CD14-positive monocyte (primary cell): ENCODE measurements around the gene IMPDH1. TPM values are rescaled to one million over a fixed set of nuclear protein-coding genes. Genes with fewer than 3 reads are reported as not detected.

Source experiments
- DNase-seq, 3 donors: peaks; one replicate each; pipeline ENCODE4 v3.0.0-alpha.2; 2011 to 2022
- H2AFZ ChIP-seq: 2 replicates; pipeline ENCODE4 v1.6.0; 2012; ENCODE audit warnings: mild to moderate bottlenecking, low read depth, low read length, inconsistent platforms; ENCODE audit not compliant: insufficient read depth, poor library complexity, severe bottlenecking
- H3K27ac ChIP-seq, 2 donors: 1 replicate in 1 of 2; 2 replicates in 1 of 2; pipeline ENCODE4 v1.5.1; 2012 to 2013; ENCODE audit warnings: low read length in 2 of 2, control low read depth in 1 of 2, inconsistent platforms in 1 of 2, low read depth in 1 of 2, mild to moderate bottlenecking in 1 of 2
- H3K27me3 ChIP-seq, 2 donors: one replicate each; pipeline versions ENCODE4 v1.6.0 to v1.6.1; 2011 to 2013; ENCODE audit warnings: low read length in 2 of 2; ENCODE audit not compliant: control insufficient read depth in 2 of 2, insufficient read depth in 2 of 2
- H3K36me3 ChIP-seq, 2 donors: replicated peaks in 1 of 2; 1 replicate in 1 of 2; 2 replicates in 1 of 2; pipeline versions ENCODE4 v1.5.1 to v1.6.1; 2012 to 2013; ENCODE audit warnings: low read length in 2 of 2, control low read depth in 1 of 2, inconsistent platforms in 1 of 2, mild to moderate bottlenecking in 1 of 2; ENCODE audit not compliant: insufficient read depth in 2 of 2, control insufficient read depth in 1 of 2
- H3K4me1 ChIP-seq, 2 donors: 1 replicate in 1 of 2; 2 replicates in 1 of 2; pipeline versions ENCODE4 v1.5.1 to v1.6.1; 2012 to 2013; ENCODE audit warnings: low read length in 2 of 2, control low read depth in 1 of 2, inconsistent platforms in 1 of 2, mild to moderate bottlenecking in 1 of 2, moderate library complexity in 1 of 2; ENCODE audit not compliant: insufficient read depth in 2 of 2, control insufficient read depth in 1 of 2
- H3K4me2 ChIP-seq: replicated peaks from 2 replicates; pipeline ENCODE3; 2012; ENCODE audit warnings: low read length, moderate library complexity, mild to moderate bottlenecking; ENCODE audit not compliant: poor library complexity, severe bottlenecking; ENCODE audit errors: extremely low read depth
- H3K4me3 ChIP-seq, 3 experiments: fragments of 200-600 bp in 1 of 3; sonication (generic) in 1 of 3; replicated peaks in 1 of 3; 1 replicate in 2 of 3; 2 replicates in 1 of 3; pipeline ENCODE4 v1.5.1; 2011 to 2013; ENCODE audit warnings: low read length in 3 of 3, mild to moderate bottlenecking in 3 of 3, control low read depth in 2 of 3, low read depth in 2 of 3, inconsistent platforms in 1 of 3, moderate library complexity in 1 of 3
- H3K79me2 ChIP-seq: 2 replicates; pipeline ENCODE4 v1.6.0; 2012; ENCODE audit warnings: mild to moderate bottlenecking, control low read depth, inconsistent platforms, low read length, moderate library complexity; ENCODE audit not compliant: insufficient read depth
- H3K9ac ChIP-seq: 2 replicates; pipeline ENCODE4 v1.6.0; 2017; ENCODE audit warnings: low read length, mild to moderate bottlenecking; ENCODE audit not compliant: insufficient read depth, poor library complexity, severe bottlenecking
- H3K9me3 ChIP-seq, 2 donors: replicated peaks in 1 of 2; 1 replicate in 1 of 2; 2 replicates in 1 of 2; pipeline versions ENCODE4 v1.5.1 to v1.6.1; 2012 to 2013; ENCODE audit warnings: low read length in 2 of 2, control low read depth in 1 of 2; ENCODE audit not compliant: control insufficient read depth in 1 of 2, insufficient read depth in 1 of 2
- H4K20me1 ChIP-seq: 2 replicates; pipeline ENCODE4 v1.6.0; 2012; ENCODE audit warnings: mild to moderate bottlenecking, low read length, control low read depth, moderate library complexity; ENCODE audit not compliant: insufficient read depth
- H3K27ac Mint-ChIP-seq, 7 donors: one replicate each; pipeline ENCODE4 v1.8.0; 2020; ENCODE audit warnings: mild to moderate bottlenecking in 7 of 7, mixed read lengths in 7 of 7, moderate library complexity in 6 of 7, inconsistent platforms in 2 of 7
- H3K27me3 Mint-ChIP-seq, 3 donors: one replicate each; pipeline ENCODE4 v1.8.0; 2021 to 2022; ENCODE audit warnings: low read depth in 3 of 3, mild to moderate bottlenecking in 3 of 3, mixed read lengths in 3 of 3, moderate library complexity in 3 of 3, inconsistent platforms in 1 of 3
- H3K36me3 Mint-ChIP-seq, 2 donors: one replicate each; pipeline ENCODE4 v1.8.0; 2020; ENCODE audit warnings: mixed read lengths in 2 of 2, inconsistent platforms in 1 of 2, mild to moderate bottlenecking in 1 of 2
- H3K4me1 Mint-ChIP-seq: one replicate; pipeline ENCODE4 v1.8.0; 2020; ENCODE audit warnings: mild to moderate bottlenecking, mixed read lengths
- H3K4me3 Mint-ChIP-seq, 2 donors: one replicate each; pipeline ENCODE4 v1.8.0; 2020; ENCODE audit warnings: mild to moderate bottlenecking in 2 of 2, mixed read lengths in 2 of 2, moderate library complexity in 1 of 2
- H3K9me3 Mint-ChIP-seq, 7 donors: one replicate each; pipeline ENCODE4 v1.8.0; 2020 to 2022; ENCODE audit warnings: mixed read lengths in 7 of 7, mild to moderate bottlenecking in 6 of 7, moderate library complexity in 6 of 7, inconsistent platforms in 2 of 7
- WGBS: methylation state at CpG from one replicate; pipeline ENCODE4 v1.1.5; 2013; ENCODE audit warnings: missing lambda C conversion rate; ENCODE audit not compliant: insufficient coverage; 5-methylcytosine and 5-hydroxymethylcytosine counted together
- intact Hi-C, 2 donors: fragments of 100-400 bp; cut with micrococcal nuclease; formaldehyde crosslinking; loops; one replicate each; pipeline versions ENCODE4 v1.15.0 to v1.15.1; 2023
- polyA plus RNA-seq, 3 donors: library from polyadenylated mRNA; depleted of rRNA in 1 of 3; unstranded in 2 of 3; stranded (reverse) in 1 of 3; fragments of 300-500 nt in 2 of 3; fragments of >200 nt in 1 of 3; fragmentation: Illumina TruSeq in 2 of 3; gene quantifications; 1 replicate in 2 of 3; 2 replicates in 1 of 3; pipeline ENCODE4 v1.2.3, GENCODE V29; 2012 to 2021
- TF ChIP-seq, protein P1 (sequence below): fragments of 200-600 bp; IDR thresholded peaks from one replicate; pipeline ENCODE4 v1.8.0; 2022; ENCODE audit warnings: antibody characterized with exemption, mild to moderate bottlenecking

IMPDH1 gene
- polyA plus RNA-seq, 3 donors, result 110 to 259 (median 152) TPM

DNA sequence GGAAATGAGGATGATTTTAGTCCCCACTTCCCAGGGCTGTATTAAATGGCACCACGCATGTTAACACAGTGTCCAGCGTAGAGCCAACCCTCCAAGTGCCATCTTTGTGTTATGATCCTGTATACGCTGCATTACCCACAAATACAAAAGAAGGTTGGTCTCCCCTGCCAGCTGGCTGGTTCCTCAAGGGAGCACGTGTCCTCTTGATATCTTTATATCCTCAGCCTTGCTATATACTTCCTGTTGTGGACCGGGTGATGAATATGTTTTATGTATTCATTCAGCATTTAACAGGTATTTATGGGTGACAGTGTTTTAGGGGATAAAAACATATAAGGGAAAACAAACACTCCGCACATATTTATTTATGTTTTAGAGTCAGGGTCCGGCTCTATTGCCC lies 25.1 kb downstream of the IMPDH1 start:
- no peak overlapping the region for H3K4me3 ChIP-seq
- H3K9ac ChIP-seq, result no peak overlapping the region
- H3K36me3 ChIP-seq, result no peaks in the 10 kb centered on the region
- H4K20me1 ChIP-seq, result no peaks in the 10 kb centered on the region
- no peaks in the 10 kb centered on the region for H3K9me3 ChIP-seq
- peaks cover 27% of the 10 kb centered on the region for H3K4me1 Mint-ChIP-seq
- TF ChIP-seq, protein P1, sequence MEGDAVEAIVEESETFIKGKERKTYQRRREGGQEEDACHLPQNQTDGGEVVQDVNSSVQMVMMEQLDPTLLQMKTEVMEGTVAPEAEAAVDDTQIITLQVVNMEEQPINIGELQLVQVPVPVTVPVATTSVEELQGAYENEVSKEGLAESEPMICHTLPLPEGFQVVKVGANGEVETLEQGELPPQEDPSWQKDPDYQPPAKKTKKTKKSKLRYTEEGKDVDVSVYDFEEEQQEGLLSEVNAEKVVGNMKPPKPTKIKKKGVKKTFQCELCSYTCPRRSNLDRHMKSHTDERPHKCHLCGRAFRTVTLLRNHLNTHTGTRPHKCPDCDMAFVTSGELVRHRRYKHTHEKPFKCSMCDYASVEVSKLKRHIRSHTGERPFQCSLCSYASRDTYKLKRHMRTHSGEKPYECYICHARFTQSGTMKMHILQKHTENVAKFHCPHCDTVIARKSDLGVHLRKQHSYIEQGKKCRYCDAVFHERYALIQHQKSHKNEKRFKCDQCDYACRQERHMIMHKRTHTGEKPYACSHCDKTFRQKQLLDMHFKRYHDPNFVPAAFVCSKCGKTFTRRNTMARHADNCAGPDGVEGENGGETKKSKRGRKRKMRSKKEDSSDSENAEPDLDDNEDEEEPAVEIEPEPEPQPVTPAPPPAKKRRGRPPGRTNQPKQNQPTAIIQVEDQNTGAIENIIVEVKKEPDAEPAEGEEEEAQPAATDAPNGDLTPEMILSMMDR, result no peak
- H3K27ac ChIP-seq, result no peak overlapping the region
- H3K79me2 ChIP-seq, result no peaks in the 10 kb centered on the region
- 100% methylated on average over 1 of the region's 7 CpGs for WGBS
- no peak overlapping the region for H3K4me2 ChIP-seq
- intact Hi-C loops, result loop anchor here in 1 of 2 donors (5.0 kb wide), 1 partner anchor 677 kb away; no protein-coding TSS in a partner anchor
- peaks cover 8 to 15% (median 11%) of the 10 kb centered on the region in 3 donors for H3K27me3 Mint-ChIP-seq
- no peak overlapping the region for H2AFZ ChIP-seq
- H3K27me3 ChIP-seq, result no peaks in the 10 kb centered on the region
- H3K9me3 Mint-ChIP-seq, result peaks cover 0 to 3% (median 0%) of the 10 kb centered on the region in 7 donors
- peak overlapping the region in 1 of 7 donors; percentile 15 for H3K27ac Mint-ChIP-seq
- H3K36me3 Mint-ChIP-seq, result no peaks in the 10 kb centered on the region
- no peak for DNase-seq
- peaks cover 15 to 17% of the 10 kb centered on the region in 2 donors for H3K4me1 ChIP-seq
- H3K4me3 Mint-ChIP-seq, result no peak overlapping the region

DNA sequence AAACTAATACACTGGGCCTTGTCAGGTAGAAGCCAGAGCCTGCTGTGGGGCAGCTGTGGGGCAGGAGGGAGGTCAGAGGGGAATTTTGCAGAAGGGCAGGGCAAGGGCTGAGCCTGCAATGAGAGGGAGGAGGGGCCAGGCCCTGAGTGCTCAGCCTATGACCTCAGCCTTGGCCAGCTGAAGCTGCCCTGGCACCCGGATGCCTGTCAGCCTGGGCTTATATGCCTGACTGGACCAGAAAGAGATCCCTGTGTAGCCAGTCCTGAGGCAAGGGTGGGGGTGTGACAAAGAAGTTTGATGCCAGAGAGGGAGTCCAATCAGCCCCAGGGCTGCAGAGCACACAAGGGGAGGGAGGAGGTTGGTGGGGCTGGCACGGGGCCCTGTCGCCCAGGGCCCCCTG lies 26.0 kb downstream of the IMPDH1 start:
- Histone ChIP-seq H3K4me3 (no peak overlapping the region), H3K4me2 (no peak overlapping the region), H2AFZ (no peak overlapping the region), H3K9ac (no peak overlapping the region), H3K79me2 (no peaks in the 10 kb centered on the region), H3K4me1 (peaks cover 15 to 17% of the 10 kb centered on the region in 2 donors), H3K9me3 (no peaks in the 10 kb centered on the region), H3K36me3 (no peaks in the 10 kb centered on the region), H4K20me1 (no peaks in the 10 kb centered on the region), H3K27me3 (no peaks in the 10 kb centered on the region), H3K27ac (no peak overlapping the region)
- H3K27me3 Mint-ChIP-seq, result peaks cover 8 to 10% (median 9%) of the 10 kb centered on the region in 3 donors
- WGBS, result no CpG with 5 or more reads among the region's 3 CpGs
- no peak overlapping the region for H3K4me3 Mint-ChIP-seq
- DNase-seq, result no peak
- peaks cover 0 to 3% (median 0%) of the 10 kb centered on the region in 7 donors for H3K9me3 Mint-ChIP-seq
- intact Hi-C loops, result no loop called here
- no peak overlapping the region for H3K27ac Mint-ChIP-seq
- H3K4me1 Mint-ChIP-seq, result peaks cover 27% of the 10 kb centered on the region
- TF ChIP-seq, protein P1, result no peak
- no peaks in the 10 kb centered on the region for H3K36me3 Mint-ChIP-seq
